NT2/D1 (cell line): ENCODE data around the gene TNP2.
"Not testable (repeated sequence)": the region's sequence is repeated elsewhere in the genome, so short reads cannot be mapped to it uniquely, and the experiment has no call there.

Experiments
- DNase-seq: peaks from one replicate; pipeline ENCODE4 v3.0.0-alpha.2; 2011; ENCODE audit warnings: low read depth, low spot score
- H3K27me3 ChIP-seq: 2 replicates; pipeline ENCODE4 v1.6.0; 2011; ENCODE audit warnings: mild to moderate bottlenecking; ENCODE audit not compliant: insufficient read length, insufficient read depth
- H3K36me3 ChIP-seq: 2 replicates; pipeline ENCODE4 v1.6.1; 2011; ENCODE audit warnings: mild to moderate bottlenecking, low read length, mixed read lengths; ENCODE audit not compliant: insufficient read depth, insufficient read length
- H3K4me1 ChIP-seq: 2 replicates; pipeline ENCODE4 v1.5.1; 2011; ENCODE audit not compliant: insufficient read depth, insufficient read length
- H3K4me3 ChIP-seq: 2 replicates; pipeline ENCODE4 v1.5.1; 2011; ENCODE audit warnings: low read depth; ENCODE audit not compliant: insufficient read length
- H3K9ac ChIP-seq: 2 replicates; pipeline ENCODE4 v1.6.0; 2011; ENCODE audit warnings: low read depth; ENCODE audit not compliant: insufficient read length
- H3K9me3 ChIP-seq: 2 replicates; pipeline ENCODE4 v1.5.1; 2011; ENCODE audit warnings: mild to moderate bottlenecking, low read length; ENCODE audit not compliant: insufficient read depth
- SUZ12 ChIP-seq: IDR thresholded peaks from 2 replicates; pipeline ENCODE4 v1.6.1; 2011; ENCODE audit not compliant: insufficient read length, insufficient read depth; ENCODE audit errors: extremely low read depth
- YY1 ChIP-seq: IDR thresholded peaks from 2 replicates; pipeline ENCODE4 v1.6.1; 2011; ENCODE audit not compliant: insufficient read length, insufficient read depth
- ZNF274 ChIP-seq: IDR thresholded peaks from 2 replicates; pipeline ENCODE4 v1.6.1; 2011; ENCODE audit warnings: mild to moderate bottlenecking, low read depth, low read length

The TNP2 gene

DNA sequence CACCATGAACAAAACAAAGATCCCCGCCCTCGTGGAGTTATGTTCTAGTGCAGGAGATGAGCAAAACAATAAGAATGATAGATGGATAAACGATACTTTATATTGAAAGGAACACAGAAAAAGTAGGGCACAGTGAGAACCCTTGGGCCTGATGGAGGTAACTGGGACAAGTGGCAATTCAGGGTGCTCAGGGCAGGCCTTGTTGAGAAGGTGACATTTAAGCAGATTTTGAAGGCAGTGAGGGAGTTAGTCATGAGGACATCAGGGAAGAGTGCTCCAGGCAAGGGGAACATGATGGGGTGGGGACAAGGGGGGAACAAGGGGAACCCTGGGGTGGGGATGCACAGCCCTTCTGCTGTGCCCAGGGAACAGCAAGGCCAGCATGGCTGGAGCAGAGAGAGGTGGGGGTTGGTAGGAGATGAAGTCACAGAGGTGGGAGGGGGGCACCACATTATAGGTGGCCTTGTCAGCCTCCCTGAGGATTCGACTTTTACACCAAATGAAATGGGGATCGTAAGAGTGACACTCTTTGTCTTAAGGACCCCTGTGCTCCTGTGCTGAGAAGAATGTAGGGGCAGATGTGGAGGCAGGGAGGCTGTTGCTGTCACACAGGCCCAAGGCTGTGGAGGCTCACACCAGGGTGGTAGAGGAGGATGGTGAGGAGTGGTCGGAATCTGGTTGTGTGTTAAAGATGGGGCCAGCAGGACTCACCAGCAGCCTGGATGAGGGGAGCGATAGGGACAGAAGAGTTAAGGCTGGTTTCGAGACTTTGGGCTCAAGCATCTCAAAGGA lies 21.2 kb upstream of the TNP2 start:
- H3K4me1 ChIP-seq, result peaks cover 8% of the 10 kb centered on the region
- H3K9me3 ChIP-seq, result no peaks in the 10 kb centered on the region; the same call in 1 of the 2 replicates
- no peak overlapping the region for H3K9ac ChIP-seq
- H3K27me3 ChIP-seq, result no peaks in the 10 kb centered on the region
- no peak for DNase-seq
- TF ChIP-seq ZNF274, result no peak
- H3K4me3 ChIP-seq, result no peak overlapping the region
- no peaks in the 10 kb centered on the region for H3K36me3 ChIP-seq

DNA sequence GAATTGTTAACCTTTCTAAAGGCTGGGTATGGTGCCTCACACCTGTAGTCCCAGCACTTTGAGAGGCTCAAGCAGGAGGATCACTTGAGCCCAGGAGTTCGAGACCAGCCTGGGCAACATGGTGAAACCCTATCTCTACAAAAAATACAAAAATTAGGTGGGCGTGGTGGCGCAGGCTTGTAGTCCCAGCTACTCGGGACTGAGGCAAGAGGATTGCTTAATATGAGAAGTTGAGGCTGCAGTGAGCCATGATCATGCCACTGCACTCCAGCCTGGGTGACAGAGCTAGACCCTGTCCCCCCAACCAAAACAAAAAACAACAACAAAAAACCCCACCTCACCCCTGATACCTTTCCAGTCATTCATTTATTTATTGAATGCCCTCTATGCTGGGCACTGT lies 20.6 kb upstream of the TNP2 start:
- not testable (repeated sequence) for H3K4me1 ChIP-seq, H3K9me3 ChIP-seq, DNase-seq, H3K36me3 ChIP-seq, H3K4me3 ChIP-seq, H3K27me3 ChIP-seq, H3K9ac ChIP-seq

DNA sequence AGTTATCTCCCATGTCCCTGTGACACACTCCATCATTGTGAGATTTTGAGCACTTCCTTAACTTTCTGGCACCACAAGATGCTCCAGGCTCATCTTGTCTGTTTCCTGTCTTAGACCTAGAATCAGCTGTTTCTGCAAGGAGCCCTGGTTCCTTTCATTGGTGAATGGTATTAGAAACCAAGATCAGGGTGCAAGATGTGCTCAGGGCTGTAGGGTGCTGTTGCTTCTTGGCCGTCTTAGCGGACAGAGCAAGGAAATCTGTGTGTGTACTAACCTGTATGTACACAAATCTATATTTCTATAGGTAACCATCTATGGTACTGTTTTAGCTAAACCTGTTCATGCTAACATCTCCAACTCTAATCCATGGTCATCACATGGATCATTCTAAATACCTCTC lies 20.1 kb upstream of the TNP2 start:
- Histone ChIP-seq H3K9me3 (no peaks in the 10 kb centered on the region; the same call in 1 of the 2 replicates), H3K9ac (no peak overlapping the region), H3K27me3 (no peaks in the 10 kb centered on the region), H3K36me3 (no peaks in the 10 kb centered on the region), H3K4me1 (peaks cover 8% of the 10 kb centered on the region), H3K4me3 (no peak overlapping the region)
- no peak for DNase-seq
- TF ChIP-seq YY1, result no peak
- no peak for TF ChIP-seq ZNF274
- TF ChIP-seq SUZ12, result no peak

DNA sequence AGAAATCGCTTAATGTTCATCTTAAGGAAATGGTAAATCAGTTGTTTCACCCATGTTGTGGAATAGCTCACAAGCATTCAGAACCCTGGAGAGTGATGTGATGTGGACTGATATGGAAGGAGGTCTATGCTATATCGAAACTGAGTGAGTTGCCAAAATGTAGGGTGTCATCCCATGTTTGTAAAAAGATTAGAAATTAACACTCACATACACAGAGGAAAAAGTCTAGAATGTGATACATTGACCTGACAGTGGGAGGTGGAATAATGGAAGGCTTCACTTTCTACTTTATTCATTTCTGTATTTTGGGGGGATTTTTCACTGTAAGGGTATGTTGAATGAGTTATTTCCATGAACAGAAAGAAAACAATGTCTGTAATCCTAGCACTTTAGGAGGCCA lies 16.7 kb upstream of the TNP2 start:
- no peak for DNase-seq

DNA sequence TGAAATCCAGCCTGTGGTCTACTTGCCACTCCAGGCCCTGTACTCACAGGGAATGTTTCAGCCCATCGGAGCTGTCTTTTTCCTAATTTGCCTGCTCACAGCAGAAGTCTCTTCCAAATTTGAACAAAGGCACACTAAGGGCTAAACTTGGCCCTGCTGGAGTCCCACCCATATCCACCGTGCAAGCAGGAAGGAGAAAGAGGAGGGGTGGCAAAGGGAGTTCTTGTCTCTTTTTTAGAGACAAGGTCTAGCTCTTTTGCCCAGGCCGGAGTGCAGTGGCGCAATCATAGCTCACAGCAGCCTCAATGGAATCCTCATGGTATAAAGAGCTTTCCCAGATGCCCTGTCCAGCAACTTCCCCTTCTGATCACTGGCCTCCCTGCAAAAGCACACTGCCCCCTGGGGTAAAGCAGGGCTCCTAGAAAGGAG lies 14.7 kb upstream of the TNP2 start:
- Histone ChIP-seq H3K9me3 (no peaks in the 10 kb centered on the region), H3K9ac (no peak overlapping the region), H3K27me3 (no peaks in the 10 kb centered on the region), H3K36me3 (no peaks in the 10 kb centered on the region), H3K4me1 (no peaks in the 10 kb centered on the region), H3K4me3 (no peak overlapping the region)
- TF ChIP-seq ZNF274 (no peak), SUZ12 (no peak), YY1 (no peak)
- no peak for DNase-seq

More for the DNA sequence above, 16.7 kb upstream of the TNP2 start:
- Histone ChIP-seq H3K9me3 (no peaks in the 10 kb centered on the region; the same call in 1 of the 2 replicates), H3K9ac (no peak overlapping the region), H3K27me3 (no peaks in the 10 kb centered on the region), H3K36me3 (no peaks in the 10 kb centered on the region), H3K4me3 (no peak overlapping the region), H3K4me1 (peaks cover 6% of the 10 kb centered on the region)
- TF ChIP-seq YY1 (no peak), ZNF274 (no peak), SUZ12 (no peak)

DNA sequence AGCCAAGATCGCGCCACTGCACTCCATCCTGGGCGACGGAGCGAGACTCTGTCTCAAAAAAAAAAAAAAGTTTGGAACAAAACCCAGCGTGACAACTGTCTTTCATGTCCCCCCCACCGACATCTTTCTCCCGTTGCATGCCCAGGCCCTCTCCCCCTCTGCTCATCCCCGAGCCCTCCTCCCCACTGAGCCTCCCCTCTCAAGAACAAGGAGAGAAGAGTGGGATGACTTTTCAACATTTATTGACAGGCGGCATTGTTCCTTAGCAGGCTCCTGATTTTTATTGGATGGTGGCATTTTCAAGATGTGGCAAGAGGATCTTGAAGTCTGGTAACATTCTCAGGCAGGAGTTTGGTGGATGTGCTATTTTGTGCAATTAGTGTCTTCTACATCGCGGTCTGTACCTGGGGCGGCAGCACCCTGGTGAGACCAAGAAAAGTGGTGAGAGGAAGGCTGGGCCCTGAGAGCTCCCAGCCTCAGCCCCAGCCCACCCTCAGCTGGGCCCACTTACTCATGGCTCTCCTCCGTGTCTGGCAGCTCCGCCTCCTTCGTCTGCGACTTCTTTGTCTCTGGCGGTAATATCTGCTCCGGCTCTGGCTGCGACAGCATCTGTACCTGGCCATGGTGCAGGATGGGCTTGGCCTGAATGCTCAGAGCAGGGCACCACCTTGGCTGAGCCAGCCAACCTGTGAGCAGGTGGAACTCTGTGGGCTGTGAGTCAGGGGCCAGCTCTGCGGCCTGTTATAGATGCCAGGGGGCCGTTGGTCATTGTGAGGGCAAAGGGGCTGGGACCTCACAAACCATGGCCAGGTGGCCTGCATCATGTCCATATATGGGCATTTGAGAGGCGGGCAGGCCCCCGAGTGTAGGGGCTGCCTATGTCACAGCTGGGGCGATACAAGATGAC lies 11.7 kb upstream of the TNP2 start, which contains the start of gene PRM1:
PRM1 (minus strand) TSS at position 715 of the 907 bp plus-strand sequence; CDS start at position 623, 92 bp downstream.
- DNase-seq, result no peak

More for the DNA sequence above, 11.7 kb upstream of the TNP2 start, which contains the start of gene PRM1:
- Histone ChIP-seq H3K9me3 (peaks cover 3% of the 10 kb centered on the region; the same call in 1 of the 2 replicates), H3K9ac (no peak within 1 kb of the TSS), H3K4me1 (no peaks in the 10 kb centered on the region), H3K36me3 (no peaks in the 10 kb centered on the region), H3K27me3 (no peaks in the 10 kb centered on the region), H3K4me3 (no peak within 1 kb of the TSS)
- TF ChIP-seq SUZ12 (no peak), ZNF274 (no peak), YY1 (no peak)
